ENCODE measurements around the gene ZMYM2.

Gene ZMYM2

GRCh38 chr13:19958155-19959111 lies at the start of gene ZMYM2:
Gene ZMYM2, plus strand, starts transcription at chr13:19958727. Its CDS starts 34,346 bp downstream, at chr13:19993073.
- TF ChIP-seq, protein P1, sequence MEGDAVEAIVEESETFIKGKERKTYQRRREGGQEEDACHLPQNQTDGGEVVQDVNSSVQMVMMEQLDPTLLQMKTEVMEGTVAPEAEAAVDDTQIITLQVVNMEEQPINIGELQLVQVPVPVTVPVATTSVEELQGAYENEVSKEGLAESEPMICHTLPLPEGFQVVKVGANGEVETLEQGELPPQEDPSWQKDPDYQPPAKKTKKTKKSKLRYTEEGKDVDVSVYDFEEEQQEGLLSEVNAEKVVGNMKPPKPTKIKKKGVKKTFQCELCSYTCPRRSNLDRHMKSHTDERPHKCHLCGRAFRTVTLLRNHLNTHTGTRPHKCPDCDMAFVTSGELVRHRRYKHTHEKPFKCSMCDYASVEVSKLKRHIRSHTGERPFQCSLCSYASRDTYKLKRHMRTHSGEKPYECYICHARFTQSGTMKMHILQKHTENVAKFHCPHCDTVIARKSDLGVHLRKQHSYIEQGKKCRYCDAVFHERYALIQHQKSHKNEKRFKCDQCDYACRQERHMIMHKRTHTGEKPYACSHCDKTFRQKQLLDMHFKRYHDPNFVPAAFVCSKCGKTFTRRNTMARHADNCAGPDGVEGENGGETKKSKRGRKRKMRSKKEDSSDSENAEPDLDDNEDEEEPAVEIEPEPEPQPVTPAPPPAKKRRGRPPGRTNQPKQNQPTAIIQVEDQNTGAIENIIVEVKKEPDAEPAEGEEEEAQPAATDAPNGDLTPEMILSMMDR (IDR thresholded peaks at IDR 0.05; ENCODE audit: low read depth, low read length, missing control alignments), result no peak
- H3K4me3 ChIP-seq (replicated peaks; ENCODE audit: low read depth, low read length), result peak within 1 kb of the TSS; percentile 57
- DNase-seq (ENCODE audit: extremely low read depth, low read depth), result peak; percentile 71

- no peak for DNase-seq (ENCODE audit: extremely low read depth, low read depth)
- TF ChIP-seq, protein P1 (IDR thresholded peaks at IDR 0.05; ENCODE audit: low read depth, low read length, missing control alignments), result no peak
- H3K4me3 ChIP-seq (replicated peaks; ENCODE audit: low read depth, low read length), result no peak overlapping the region
Measured at GRCh38 chr13:19910336-19911072, 48.0 kb upstream of the ZMYM2 start.

DNA sequence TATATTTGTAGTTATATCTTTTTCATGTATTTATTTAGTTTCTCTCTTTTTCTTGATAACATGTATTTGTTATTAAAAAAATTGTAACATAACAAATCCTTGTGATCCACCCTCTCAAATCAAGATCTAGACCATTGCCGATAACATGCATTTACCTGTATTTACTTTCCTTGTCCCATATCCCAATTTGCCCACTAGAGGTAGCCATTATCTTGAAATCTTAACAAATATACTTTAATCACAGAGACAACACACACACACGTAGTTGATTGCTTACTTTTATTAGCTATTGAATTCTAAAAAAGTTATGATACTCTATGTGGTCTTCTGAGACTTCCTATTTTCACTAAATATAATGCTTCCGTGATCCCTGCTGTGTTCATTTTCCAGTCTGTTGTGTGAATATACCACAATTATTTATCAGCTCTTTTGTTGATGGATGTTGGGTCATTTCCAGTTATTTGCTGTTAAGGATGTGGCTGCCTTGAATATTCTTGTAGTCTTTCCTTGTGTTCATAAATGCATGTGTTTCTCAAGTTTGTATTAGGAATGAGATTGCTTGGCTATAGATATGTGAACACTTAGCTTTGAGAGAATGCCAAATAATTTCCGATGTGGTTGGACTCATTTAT lies 31.3 kb upstream of the ZMYM2 start:
- DNase-seq (ENCODE audit: extremely low read depth, low read depth), result no peak
- no peak overlapping the region for H3K4me3 ChIP-seq (replicated peaks; ENCODE audit: low read depth, low read length)
- TF ChIP-seq, protein P1 (IDR thresholded peaks at IDR 0.05; ENCODE audit: low read depth, low read length, missing control alignments), result peak; percentile 29

- TF ChIP-seq, protein P1 (IDR thresholded peaks at IDR 0.05; ENCODE audit: low read depth, low read length, missing control alignments), result no peak
- no peak for DNase-seq (ENCODE audit: extremely low read depth, low read depth)
- H3K4me3 ChIP-seq (replicated peaks; ENCODE audit: low read depth, low read length), result no peak overlapping the region
Measured at GRCh38 chr13:19940106-19940505, 18.4 kb upstream of the ZMYM2 start.

- TF ChIP-seq, protein P1 (IDR thresholded peaks at IDR 0.05; ENCODE audit: low read depth, low read length, missing control alignments), result no peak
- H3K4me3 ChIP-seq (replicated peaks; ENCODE audit: low read depth, low read length), result no peak overlapping the region
- DNase-seq (ENCODE audit: extremely low read depth, low read depth), result no peak
Measured at GRCh38 chr13:19950374-19950773, 8.2 kb upstream of the ZMYM2 start.

DNA sequence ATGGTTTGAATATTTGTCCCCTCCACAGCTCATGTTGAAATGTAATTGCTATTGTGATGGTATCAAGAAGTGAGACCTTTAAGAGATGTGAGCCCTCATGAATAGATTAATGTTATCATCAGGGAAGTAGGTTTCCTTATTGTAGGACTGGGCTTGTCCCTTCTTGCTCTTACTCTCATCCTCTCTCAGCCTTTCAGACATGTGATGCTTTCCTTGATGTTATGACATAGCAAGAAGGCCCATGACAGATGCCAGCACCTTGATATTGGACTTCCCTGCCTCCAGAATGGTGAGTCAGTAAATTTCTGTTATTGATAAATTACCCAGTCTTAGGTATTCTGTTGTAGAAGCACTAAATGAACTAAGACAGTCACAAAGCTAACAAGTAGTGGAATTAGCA lies 5.7 kb upstream of the ZMYM2 start:
- H3K4me3 ChIP-seq (replicated peaks; ENCODE audit: low read depth, low read length), result no peak overlapping the region
- TF ChIP-seq, protein P1 (IDR thresholded peaks at IDR 0.05; ENCODE audit: low read depth, low read length, missing control alignments), result no peak
- DNase-seq (ENCODE audit: extremely low read depth, low read depth), result no peak

All from HFF-Myc (cell line).